ENCODE measurements around the gene PLXND1.

The PLXND1 gene

DNA sequence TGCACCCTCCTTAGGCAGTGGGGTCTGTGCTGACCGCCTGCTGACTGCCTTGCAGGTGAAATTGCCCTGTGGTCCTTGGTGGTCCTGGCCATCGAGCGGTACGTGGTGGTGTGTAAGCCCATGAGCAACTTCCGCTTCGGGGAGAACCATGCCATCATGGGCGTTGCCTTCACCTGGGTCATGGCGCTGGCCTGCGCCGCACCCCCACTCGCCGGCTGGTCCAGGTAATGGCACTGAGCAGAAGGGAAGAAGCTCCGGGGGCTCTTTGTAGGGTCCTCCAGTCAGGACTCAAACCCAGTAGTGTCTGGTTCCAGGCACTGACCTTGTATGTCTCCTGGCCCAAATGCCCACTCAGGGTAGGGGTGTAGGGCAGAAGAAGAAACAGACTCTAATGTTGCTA lies 75.7 kb downstream of the PLXND1 start:
- in situ Hi-C loops (cut with HindIII; ENCODE audit: low sequenced_read_pairs) = no loop called here
- TF ChIP-seq, protein P1, sequence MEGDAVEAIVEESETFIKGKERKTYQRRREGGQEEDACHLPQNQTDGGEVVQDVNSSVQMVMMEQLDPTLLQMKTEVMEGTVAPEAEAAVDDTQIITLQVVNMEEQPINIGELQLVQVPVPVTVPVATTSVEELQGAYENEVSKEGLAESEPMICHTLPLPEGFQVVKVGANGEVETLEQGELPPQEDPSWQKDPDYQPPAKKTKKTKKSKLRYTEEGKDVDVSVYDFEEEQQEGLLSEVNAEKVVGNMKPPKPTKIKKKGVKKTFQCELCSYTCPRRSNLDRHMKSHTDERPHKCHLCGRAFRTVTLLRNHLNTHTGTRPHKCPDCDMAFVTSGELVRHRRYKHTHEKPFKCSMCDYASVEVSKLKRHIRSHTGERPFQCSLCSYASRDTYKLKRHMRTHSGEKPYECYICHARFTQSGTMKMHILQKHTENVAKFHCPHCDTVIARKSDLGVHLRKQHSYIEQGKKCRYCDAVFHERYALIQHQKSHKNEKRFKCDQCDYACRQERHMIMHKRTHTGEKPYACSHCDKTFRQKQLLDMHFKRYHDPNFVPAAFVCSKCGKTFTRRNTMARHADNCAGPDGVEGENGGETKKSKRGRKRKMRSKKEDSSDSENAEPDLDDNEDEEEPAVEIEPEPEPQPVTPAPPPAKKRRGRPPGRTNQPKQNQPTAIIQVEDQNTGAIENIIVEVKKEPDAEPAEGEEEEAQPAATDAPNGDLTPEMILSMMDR (IDR thresholded peaks at IDR 0.05; ENCODE audit: low read depth, low read length) = no peak
- H3K4me3 ChIP-seq (ENCODE audit: low read depth, low read length) = no peak overlapping the region
- no peak for DNase-seq (ENCODE audit: low read depth, low spot score)

DNA sequence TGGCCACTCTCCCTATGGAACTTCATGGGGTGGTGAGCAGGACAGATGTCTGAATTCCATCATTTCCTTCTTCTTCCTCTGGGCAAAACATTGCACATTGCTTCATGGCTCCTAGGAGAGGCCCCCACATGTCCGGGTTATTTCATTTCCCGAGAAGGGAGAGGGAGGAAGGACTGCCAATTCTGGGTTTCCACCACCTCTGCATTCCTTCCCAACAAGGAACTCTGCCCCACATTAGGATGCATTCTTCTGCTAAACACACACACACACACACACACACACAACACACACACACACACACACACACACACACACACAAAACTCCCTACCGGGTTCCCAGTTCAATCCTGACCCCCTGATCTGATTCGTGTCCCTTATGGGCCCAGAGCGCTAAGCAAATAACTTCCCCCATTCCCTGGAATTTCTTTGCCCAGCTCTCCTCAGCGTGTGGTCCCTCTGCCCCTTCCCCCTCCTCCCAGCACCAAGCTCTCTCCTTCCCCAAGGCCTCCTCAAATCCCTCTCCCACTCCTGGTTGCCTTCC lies 76.2 kb downstream of the PLXND1 start:
- no peak overlapping the region for H3K4me3 ChIP-seq (ENCODE audit: low read depth, low read length)
- DNase-seq (ENCODE audit: low read depth, low spot score) = peak; percentile 40
- TF ChIP-seq, protein P1 (IDR thresholded peaks at IDR 0.05; ENCODE audit: low read depth, low read length) = no peak
- in situ Hi-C loops (cut with HindIII; ENCODE audit: low sequenced_read_pairs) = no loop called here

DNA sequence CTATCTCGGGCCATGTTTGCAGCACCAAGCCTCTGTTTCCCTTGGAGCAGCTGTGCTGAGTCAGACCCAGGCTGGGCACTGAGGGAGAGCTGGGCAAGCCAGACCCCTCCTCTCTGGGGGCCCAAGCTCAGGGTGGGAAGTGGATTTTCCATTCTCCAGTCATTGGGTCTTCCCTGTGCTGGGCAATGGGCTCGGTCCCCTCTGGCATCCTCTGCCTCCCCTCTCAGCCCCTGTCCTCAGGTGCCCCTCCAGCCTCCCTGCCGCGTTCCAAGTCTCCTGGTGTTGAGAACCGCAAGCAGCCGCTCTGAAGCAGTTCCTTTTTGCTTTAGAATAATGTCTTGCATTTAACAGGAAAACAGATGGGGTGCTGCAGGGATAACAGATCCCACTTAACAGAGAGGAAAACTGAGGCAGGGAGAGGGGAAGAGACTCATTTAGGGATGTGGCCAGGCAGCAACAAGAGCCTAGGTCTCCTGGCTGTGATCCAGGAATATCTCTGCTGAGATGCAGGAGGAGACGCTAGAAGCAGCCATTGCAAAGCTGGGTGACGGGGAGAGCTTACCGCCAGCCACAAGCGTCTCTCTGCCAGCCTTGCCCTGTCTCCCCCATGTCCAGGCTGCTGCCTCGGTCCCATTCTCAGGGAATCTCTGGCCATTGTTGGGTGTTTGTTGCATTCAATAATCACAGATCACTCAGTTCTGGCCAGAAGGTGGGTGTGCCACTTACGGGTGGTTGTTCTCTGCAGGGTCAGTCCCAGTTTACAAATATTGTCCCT lies 76.9 kb downstream of the PLXND1 start:
- DNase-seq (ENCODE audit: low read depth, low spot score) = no peak
- H3K4me3 ChIP-seq (ENCODE audit: low read depth, low read length) = no peak overlapping the region
- in situ Hi-C loops (cut with HindIII; ENCODE audit: low sequenced_read_pairs) = no loop called here
- TF ChIP-seq, protein P1 (IDR thresholded peaks at IDR 0.05; ENCODE audit: low read depth, low read length) = no peak

DNA sequence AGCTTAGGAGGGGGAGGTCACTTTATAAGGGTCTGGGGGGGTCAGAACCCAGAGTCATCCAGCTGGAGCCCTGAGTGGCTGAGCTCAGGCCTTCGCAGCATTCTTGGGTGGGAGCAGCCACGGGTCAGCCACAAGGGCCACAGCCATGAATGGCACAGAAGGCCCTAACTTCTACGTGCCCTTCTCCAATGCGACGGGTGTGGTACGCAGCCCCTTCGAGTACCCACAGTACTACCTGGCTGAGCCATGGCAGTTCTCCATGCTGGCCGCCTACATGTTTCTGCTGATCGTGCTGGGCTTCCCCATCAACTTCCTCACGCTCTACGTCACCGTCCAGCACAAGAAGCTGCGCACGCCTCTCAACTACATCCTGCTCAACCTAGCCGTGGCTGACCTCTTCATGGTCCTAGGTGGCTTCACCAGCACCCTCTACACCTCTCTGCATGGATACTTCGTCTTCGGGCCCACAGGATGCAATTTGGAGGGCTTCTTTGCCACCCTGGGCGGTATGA lies 77.8 kb downstream of the PLXND1 start, which contains the start of gene RHO:
TSS of gene RHO (plus strand) at position 51 of the 512 bp plus-strand sequence. CDS start at position 146, 95 bp downstream.
- TF ChIP-seq, protein P1 (IDR thresholded peaks at IDR 0.05; ENCODE audit: low read depth, low read length) = no peak
- H3K4me3 ChIP-seq (ENCODE audit: low read depth, low read length) = no peak within 1 kb of the TSS
- no peak for DNase-seq (ENCODE audit: low read depth, low spot score)
- in situ Hi-C loops (cut with HindIII; ENCODE audit: low sequenced_read_pairs) = no loop called here

DNA sequence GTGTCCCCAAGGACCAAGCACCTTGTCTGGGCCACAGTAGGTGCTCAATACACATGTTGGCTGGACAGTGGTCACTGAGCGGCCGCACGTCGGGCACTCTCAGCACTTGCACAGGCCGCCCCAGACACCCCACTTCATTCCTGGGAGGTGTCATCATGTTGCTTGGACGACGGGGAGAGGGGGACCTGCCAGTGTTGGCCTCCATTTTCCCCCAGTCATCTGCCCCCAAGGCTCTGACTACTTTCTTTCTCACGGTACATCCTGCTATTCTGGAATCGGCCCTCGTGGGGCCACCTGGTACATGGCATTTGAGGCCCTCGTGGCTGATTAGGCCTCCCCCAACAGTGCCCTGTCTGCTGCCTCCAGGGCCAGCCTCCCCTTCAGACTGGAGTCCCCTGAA lies 79.2 kb downstream of the PLXND1 start:
- no peak for DNase-seq (ENCODE audit: low read depth, low spot score)
- in situ Hi-C loops (cut with HindIII; ENCODE audit: low sequenced_read_pairs) = no loop called here
- TF ChIP-seq, protein P1 (IDR thresholded peaks at IDR 0.05; ENCODE audit: low read depth, low read length) = no peak
- no peak overlapping the region for H3K4me3 ChIP-seq (ENCODE audit: low read depth, low read length)

DNA sequence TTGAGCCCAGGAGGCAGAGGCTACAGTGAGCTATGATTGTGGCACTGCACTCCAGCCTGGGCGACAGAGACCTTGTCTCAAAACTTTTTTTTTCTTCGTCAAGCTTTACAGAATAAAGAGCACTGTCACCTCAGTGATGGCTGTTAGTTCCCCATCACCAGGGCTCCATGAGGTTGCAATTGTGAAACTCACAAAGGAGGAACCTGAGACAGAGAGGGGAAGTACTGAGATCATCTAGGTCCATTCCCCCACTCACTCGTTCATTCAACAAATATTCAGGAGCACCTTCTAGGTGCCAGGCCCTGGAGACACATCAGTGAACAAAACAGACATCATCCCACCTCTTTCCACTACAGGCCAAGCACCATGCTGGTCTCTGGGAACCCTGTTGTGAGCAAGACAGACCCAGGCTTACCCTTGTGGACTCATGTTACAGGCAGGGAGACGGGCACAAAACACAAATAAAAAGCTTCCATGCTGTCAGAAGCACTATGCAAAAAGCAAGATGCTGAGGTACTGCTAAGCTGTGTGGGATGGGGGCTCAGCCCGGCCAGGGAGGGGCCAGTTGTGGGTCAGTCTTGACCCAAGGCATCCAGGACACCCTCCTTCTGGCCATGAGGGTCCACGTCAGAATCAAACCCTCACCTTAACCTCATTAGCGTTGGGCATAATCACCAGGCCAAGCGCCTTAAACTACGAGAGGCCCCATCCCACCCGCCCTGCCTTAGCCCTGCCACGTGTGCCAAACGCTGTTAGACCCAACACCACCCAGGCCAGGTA lies 80.2 kb downstream of the PLXND1 start:
- peak; percentile 35 for DNase-seq (ENCODE audit: low read depth, low spot score)
- in situ Hi-C loops (cut with HindIII; ENCODE audit: low sequenced_read_pairs) = no loop called here
- H3K4me3 ChIP-seq (ENCODE audit: low read depth, low read length) = no peak overlapping the region
- TF ChIP-seq, protein P1 (IDR thresholded peaks at IDR 0.05; ENCODE audit: low read depth, low read length) = no peak

Data from astrocyte of the spinal cord (primary cell).